ENCODE measurements around the gene FRAS1.

- TF ChIP-seq GATA2 (IDR thresholded peaks at IDR 0.05; ENCODE audit: low read depth, low read length) (no peak), GATA3 (IDR thresholded peaks at IDR 0.05; ENCODE audit: low read depth, low read length) (no peak)
Observed at GRCh38 chr4:78544678-78545077, 487.6 kb downstream of the FRAS1 start.
